Measurements from ENCODE around the gene ARL6IP4. TPM values are rescaled to one million over a fixed set of nuclear protein-coding genes. Genes with fewer than 3 reads are reported as not detected.

ARL6IP4 gene
- total RNA-seq, 2 donors from 2014 or later = 232 to 257 TPM

DNA sequence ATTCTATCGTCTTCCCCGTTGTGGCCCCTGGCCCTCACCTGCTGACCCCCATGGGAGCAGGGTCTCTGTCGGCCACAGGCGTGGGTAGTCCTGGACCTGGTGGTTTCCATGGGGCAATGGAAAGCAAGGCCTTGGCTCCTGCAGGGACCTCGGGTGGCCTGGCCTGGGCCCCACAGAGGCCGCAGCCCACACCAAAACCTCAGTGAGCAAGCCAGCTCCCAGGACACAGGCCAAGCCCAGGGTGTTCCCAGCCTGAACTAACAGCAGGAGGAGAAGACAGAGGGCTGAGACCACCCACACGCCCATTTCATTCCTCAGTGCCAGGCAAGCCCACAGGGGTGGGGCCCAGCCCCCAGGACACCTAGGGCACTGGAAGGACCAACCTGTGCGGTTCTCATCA, 31.1 kb upstream of the ARL6IP4 start:
- intact Hi-C loops (cut with DNase I) = no loop called here

DNA sequence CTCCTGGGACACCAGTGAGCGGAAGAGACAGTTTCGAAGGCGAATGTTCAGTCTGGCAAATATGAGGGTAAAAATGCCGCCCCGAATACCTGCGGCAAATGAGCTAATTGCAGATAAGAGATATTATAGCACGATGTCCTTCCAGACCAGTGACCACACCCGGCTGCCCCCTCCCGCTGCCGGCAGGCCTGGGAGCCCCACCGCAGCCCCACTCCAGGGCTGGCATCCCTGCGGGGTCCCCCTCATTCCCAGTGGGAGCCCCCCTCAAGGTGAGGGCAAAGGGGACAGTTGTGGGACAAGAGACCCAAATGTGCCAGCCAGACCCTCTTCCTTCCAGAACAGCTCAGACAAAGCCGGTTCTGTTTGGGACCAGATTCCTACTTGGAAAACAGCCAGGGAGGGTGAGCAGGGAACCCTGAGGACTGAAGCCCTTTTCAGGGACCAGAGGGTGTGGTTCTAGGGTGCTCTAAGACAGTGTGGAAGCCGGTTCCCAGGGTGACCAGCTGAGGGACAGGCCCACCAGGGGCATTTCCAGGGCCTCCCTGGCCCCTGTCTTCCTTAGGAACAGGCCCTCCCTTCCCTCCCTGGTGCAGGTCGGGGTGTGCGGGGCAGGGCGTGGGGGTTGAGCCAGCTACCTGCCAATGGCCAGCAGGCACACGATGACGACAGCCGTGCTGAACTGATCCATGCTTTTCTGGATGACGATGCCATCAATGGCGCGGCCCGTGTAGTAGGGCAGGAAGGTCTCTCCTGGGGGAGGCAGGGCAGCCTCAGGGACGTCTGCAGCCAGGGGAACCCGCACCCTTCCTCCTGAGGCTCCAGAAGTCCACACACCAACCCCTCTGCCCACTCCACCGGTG, 30.4 kb upstream of the ARL6IP4 start:
- no peaks in the 10 kb centered on the region for H3K27me3 ChIP-seq (replicated peaks; ENCODE audit: insufficient read depth)
- H3K4me1 ChIP-seq (replicated peaks) = no peaks in the 10 kb centered on the region
- no peaks in the 10 kb centered on the region for H3K36me3 ChIP-seq
- H3K9me3 ChIP-seq = no peaks in the 10 kb centered on the region
- intact Hi-C loops (cut with DNase I) = loop anchor here (5.0 kb wide), 1 partner anchor 158 kb away; no protein-coding TSS in a partner anchor
- no peak overlapping the region for H3K27ac ChIP-seq
- 83% methylated on average over 25 of the region's 27 CpGs for WGBS
- no peak for DNase-seq (ENCODE audit: low spot score)
- H3K4me3 ChIP-seq = no peak overlapping the region
- TF ChIP-seq POLR2A (IDR thresholded peaks at IDR 0.05) = no peak
- TF ChIP-seq CTCF (IDR thresholded peaks at IDR 0.05) = no peak
- TF ChIP-seq POLR2AphosphoS5 (IDR thresholded peaks at IDR 0.05) = no peak

More for the DNA sequence above, 31.1 kb upstream of the ARL6IP4 start:
- no peaks in the 10 kb centered on the region for H3K36me3 ChIP-seq
- no peaks in the 10 kb centered on the region for H3K27me3 ChIP-seq (replicated peaks; ENCODE audit: insufficient read depth)
- no peaks in the 10 kb centered on the region for H3K4me1 ChIP-seq (replicated peaks)
- H3K9me3 ChIP-seq = no peaks in the 10 kb centered on the region
- no peak for TF ChIP-seq CTCF (IDR thresholded peaks at IDR 0.05)
- TF ChIP-seq POLR2AphosphoS5 (IDR thresholded peaks at IDR 0.05) = no peak
- TF ChIP-seq POLR2A (IDR thresholded peaks at IDR 0.05) = no peak
- no peak for DNase-seq (ENCODE audit: low spot score)
- H3K27ac ChIP-seq = no peak overlapping the region
- no peak overlapping the region for H3K4me3 ChIP-seq
- WGBS = 81% methylated on average over 8 of the region's 8 CpGs

DNA sequence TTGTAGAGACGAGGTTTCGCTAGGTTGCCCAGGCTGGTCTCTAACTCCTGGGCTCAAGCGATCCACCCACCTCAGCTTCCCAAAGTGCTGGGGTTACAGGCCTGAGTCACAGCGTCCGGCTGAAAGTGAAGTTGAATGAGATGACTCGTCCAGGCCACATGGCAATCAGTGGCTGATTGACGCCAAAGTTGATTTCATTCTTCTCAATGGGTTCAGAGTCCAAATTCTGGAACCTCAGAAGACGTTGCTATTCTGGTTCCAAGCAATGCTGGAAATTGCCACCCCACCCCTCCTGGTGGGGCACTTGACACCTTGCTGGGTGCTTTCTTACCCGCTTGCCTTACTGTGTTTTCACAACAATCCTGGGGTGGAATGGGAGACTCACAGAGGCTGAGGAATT, 29.1 kb upstream of the ARL6IP4 start:
- intact Hi-C loops (cut with DNase I) = loop anchor here (5.0 kb wide), 1 partner anchor 159 kb away; no protein-coding TSS in a partner anchor
- no peaks in the 10 kb centered on the region for H3K9me3 ChIP-seq
- 91% methylated on average over 9 of the region's 9 CpGs for WGBS
- no peaks in the 10 kb centered on the region for H3K27me3 ChIP-seq (replicated peaks; ENCODE audit: insufficient read depth)
- no peak overlapping the region for H3K4me3 ChIP-seq
- no peak for DNase-seq (ENCODE audit: low spot score)
- no peak overlapping the region for H3K27ac ChIP-seq
- H3K4me1 ChIP-seq (replicated peaks) = no peaks in the 10 kb centered on the region
- no peak for TF ChIP-seq POLR2A (IDR thresholded peaks at IDR 0.05)
- TF ChIP-seq CTCF (IDR thresholded peaks at IDR 0.05) = no peak
- TF ChIP-seq POLR2AphosphoS5 (IDR thresholded peaks at IDR 0.05) = no peak
- no peaks in the 10 kb centered on the region for H3K36me3 ChIP-seq

- Histone ChIP-seq H3K36me3 (no peaks in the 10 kb centered on the region), H3K9me3 (no peaks in the 10 kb centered on the region), H3K4me1 (replicated peaks) (no peaks in the 10 kb centered on the region), H3K27me3 (replicated peaks; ENCODE audit: insufficient read depth) (no peaks in the 10 kb centered on the region), H3K4me3 (no peak overlapping the region), H3K27ac (no peak overlapping the region)
- 77% methylated on average over 12 of the region's 12 CpGs for WGBS
- DNase-seq (ENCODE audit: low spot score) = peak; percentile 77
- intact Hi-C loops (cut with DNase I) = loop anchor here (1.0 to 5.0 kb wide), 2 partner anchors 92 to 160 kb away; no protein-coding TSS in a partner anchor
- no peak for TF ChIP-seq POLR2A (IDR thresholded peaks at IDR 0.05)
- TF ChIP-seq POLR2AphosphoS5 (IDR thresholded peaks at IDR 0.05) = peak; percentile 40
- TF ChIP-seq CTCF (IDR thresholded peaks at IDR 0.05) = peak; percentile 40 to 95 (median 87)
Observed at GRCh38 chr12:122951979-122952892, 28.2 kb upstream of the ARL6IP4 start.
